ENCODE data around the gene TAOK3. TPM values are rescaled to one million over a fixed set of nuclear protein-coding genes. Genes with fewer than 3 reads are reported as not detected.

Gene TAOK3
- total RNA-seq, 1 experiment from 2014 or later: 39.1 TPM

DNA sequence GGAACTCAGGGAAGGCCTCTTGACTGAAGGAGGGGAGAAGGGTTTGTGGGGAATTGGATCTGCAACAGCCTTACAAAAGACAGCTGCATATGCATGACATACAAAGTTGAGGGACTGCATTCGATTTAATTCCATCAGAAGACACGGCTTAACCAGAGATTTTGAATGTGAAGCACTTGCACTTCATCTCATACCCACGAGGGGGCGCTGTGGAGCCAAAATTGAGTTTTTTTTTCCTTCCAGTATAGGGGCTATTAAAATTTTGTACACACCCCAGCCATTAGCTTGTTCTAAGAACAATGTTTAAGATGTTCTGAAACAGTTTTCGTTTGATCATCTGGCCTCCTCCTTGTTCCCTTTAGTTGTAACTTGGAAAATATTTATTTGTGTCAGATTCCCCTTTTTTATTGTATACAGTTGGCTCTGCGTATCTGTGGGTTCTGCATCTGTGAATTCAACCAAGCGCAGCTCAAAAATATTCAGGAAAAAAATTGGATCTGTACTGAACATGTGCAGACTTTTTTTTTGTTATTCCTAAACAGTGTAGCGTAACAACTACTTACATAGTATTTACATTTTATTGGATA, 5.3 kb upstream of the TAOK3 start:
- H3K27ac Mint-ChIP-seq (ENCODE audit: unreplicated experiment): peak overlapping the region; percentile 7
- no peaks in the 10 kb centered on the region for H3K9me3 Mint-ChIP-seq (ENCODE audit: low read depth, unreplicated experiment)
- H3K27me3 Mint-ChIP-seq (ENCODE audit: unreplicated experiment): no peaks in the 10 kb centered on the region
- H3K4me3 Mint-ChIP-seq (ENCODE audit: low read depth, unreplicated experiment): peak overlapping the region; percentile 71
- peaks cover 8% of the 10 kb centered on the region for H3K4me1 Mint-ChIP-seq (ENCODE audit: low read depth, unreplicated experiment)
- intact Hi-C loops (cut with micrococcal nuclease; ENCODE audit: unreplicated experiment): loop anchor here (5.0 to 10.0 kb wide), 2 partner anchors 323 to 506 kb away; no protein-coding TSS in a partner anchor
- no TSS peak for BruUV-seq (replicated peaks)
- CTCF ChIA-PET: interaction anchor here (0.6 to 3.2 kb wide), 10 partner anchors 19 to 659 kb away, joined by 3 to 12 read pairs (median 4); no protein-coding TSS in a partner anchor
- H3K36me3 Mint-ChIP-seq (ENCODE audit: insufficient read depth, unreplicated experiment): peaks cover 58% of the 10 kb centered on the region
- peak; percentile 97 for TF ChIP-seq CTCF (IDR thresholded peaks at IDR 0.05; ENCODE audit: unreplicated experiment)
- peak; percentile 79 for DNase-seq

DNA sequence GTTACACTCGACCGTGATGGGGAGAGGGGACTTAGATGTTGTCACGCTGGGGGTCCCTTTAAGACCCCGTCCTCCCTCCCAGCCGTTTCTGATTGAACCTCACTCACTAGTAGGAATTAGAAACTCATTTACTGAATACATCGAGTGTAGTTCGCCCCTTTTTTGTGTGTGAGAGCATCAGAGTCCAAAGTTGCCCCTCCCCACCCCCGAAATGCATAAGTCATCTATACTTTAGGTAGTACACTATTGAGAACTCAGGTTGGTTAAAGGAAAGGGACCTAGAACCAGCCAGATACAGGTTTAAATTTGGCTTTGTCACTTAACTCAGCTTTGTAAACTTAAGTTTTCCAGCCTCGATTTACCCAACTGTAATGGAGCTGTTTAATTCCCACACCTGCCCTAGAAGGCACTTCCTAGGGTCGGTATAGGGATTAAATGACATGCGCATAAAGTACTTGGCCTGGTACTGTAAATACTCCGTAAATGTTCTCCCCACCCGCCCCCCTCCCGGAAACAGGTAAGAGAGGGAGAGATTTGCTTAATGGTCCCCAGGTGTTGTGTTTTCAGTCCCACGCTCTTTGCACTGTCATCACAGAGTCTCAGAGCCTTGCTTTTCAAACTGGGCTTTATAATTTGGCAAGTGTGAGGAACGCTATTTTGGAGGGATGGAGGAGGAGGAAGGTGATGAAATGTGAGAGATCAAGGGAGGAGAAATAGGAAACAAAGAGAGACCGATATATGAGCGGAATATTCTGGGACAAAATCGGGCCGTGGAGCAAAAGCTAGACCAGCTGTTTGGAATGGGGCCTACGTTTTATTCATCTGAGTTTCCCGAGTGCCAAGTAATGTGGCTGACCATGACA, 4.5 kb upstream of the TAOK3 start:
- TSS peak; percentile 53 for BruUV-seq (replicated peaks)
- H3K27me3 Mint-ChIP-seq (ENCODE audit: unreplicated experiment): no peaks in the 10 kb centered on the region
- CTCF ChIA-PET: interaction anchor here (0.6 to 3.2 kb wide), 15 partner anchors 18 to 1168 kb away, joined by 3 to 36 read pairs (median 4); no protein-coding TSS in a partner anchor
- peaks cover 8% of the 10 kb centered on the region for H3K4me1 Mint-ChIP-seq (ENCODE audit: low read depth, unreplicated experiment)
- no peak for DNase-seq
- peak overlapping the region; percentile 7 for H3K27ac Mint-ChIP-seq (ENCODE audit: unreplicated experiment)
- intact Hi-C loops (cut with micrococcal nuclease; ENCODE audit: unreplicated experiment): loop anchor here (5.0 to 10.0 kb wide), 2 partner anchors 322 to 505 kb away; no protein-coding TSS in a partner anchor
- H3K4me3 Mint-ChIP-seq (ENCODE audit: low read depth, unreplicated experiment): peak overlapping the region; percentile 71
- H3K9me3 Mint-ChIP-seq (ENCODE audit: low read depth, unreplicated experiment): no peaks in the 10 kb centered on the region
- peaks cover 65% of the 10 kb centered on the region for H3K36me3 Mint-ChIP-seq (ENCODE audit: insufficient read depth, unreplicated experiment)
- no peak for TF ChIP-seq CTCF (IDR thresholded peaks at IDR 0.05; ENCODE audit: unreplicated experiment)

DNA sequence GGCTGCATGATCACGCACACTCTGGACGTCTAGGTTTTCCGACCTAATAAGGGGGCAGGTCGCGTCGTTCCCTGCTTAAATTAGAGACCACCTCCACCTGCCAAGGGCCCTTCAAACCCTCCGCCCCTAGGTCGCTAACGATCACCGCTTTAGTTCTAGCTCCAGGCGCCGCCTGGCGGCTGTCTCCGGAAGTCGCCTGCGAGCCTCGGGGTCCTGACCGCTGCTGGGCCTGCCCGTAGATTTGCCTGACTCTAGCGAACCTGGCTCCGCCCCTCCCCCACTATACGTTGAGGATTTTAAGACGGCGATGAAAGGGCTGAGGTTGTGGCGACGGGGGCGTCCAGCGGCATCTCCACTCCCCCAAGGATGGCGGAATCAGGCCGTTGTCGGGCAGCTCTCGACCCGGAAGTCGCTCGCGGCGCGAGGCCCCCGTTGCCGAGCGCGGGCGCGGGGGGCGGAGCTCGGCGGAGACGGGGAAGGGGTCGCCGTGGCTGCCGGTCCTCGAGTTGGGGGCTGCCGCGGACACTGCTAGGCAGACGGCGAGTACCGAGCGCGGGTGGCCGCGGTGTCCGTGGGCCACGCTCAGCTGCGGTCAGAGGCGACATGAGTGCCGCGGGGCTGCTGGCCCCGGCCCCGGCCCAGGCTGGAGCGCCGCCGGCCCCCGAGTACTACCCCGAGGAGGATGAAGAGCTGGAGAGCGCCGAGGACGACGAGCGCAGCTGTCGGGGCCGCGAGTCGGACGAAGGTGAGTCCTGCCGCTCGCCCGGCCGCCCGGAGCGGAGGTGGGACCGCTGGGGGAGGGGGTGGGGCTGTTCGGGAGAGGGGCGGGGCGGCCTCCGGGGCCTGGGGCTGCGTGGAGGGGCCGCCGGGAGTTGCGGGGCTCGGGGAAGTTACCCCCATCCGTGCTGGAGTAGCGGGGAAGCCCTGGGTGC, 3.6 kb upstream of the TAOK3 start, which contains the start of gene SUDS3:
Gene SUDS3, plus strand, starts transcription at position 467 of the 932 bp plus-strand sequence. Its CDS starts 137 bp downstream, at position 604.
- no TSS peak for BruUV-seq (replicated peaks)
- TF ChIP-seq CTCF (IDR thresholded peaks at IDR 0.05; ENCODE audit: unreplicated experiment): peak; percentile 98
- peaks cover 65% of the 10 kb centered on the region for H3K36me3 Mint-ChIP-seq (ENCODE audit: insufficient read depth, unreplicated experiment)
- H3K4me3 Mint-ChIP-seq (ENCODE audit: low read depth, unreplicated experiment): peak within 1 kb of the TSS; percentile 71
- H3K4me1 Mint-ChIP-seq (ENCODE audit: low read depth, unreplicated experiment): peaks cover 8% of the 10 kb centered on the region
- intact Hi-C loops (cut with micrococcal nuclease; ENCODE audit: unreplicated experiment): loop anchor here (1.0 to 10.0 kb wide), 5 partner anchors 194 to 504 kb away; no protein-coding TSS in a partner anchor
- CTCF ChIA-PET: interaction anchor here (0.6 to 3.2 kb wide), 14 partner anchors 17 to 1169 kb away, joined by 3 to 36 read pairs (median 4); partner anchors contain the start of genes PEBP1 and WSB2
- peak; percentile 94 for DNase-seq
- no peaks in the 10 kb centered on the region for H3K9me3 Mint-ChIP-seq (ENCODE audit: low read depth, unreplicated experiment)
- no peaks in the 10 kb centered on the region for H3K27me3 Mint-ChIP-seq (ENCODE audit: unreplicated experiment)
- H3K27ac Mint-ChIP-seq (ENCODE audit: unreplicated experiment): peak within 1 kb of the TSS; percentile 97
